Uterus (tissue), 4 donors: Measurements from ENCODE around the gene NMT1. TPM values are rescaled to one million over a fixed set of nuclear protein-coding genes. Genes with fewer than 3 reads are reported as not detected.

Experiments used
- DNase-seq, 2 donors: peaks; one replicate each; pipeline ENCODE4 v3.0.0-alpha.2; 2019 to 2020
- H3K27ac ChIP-seq, 2 donors: fragments of 200-600 bp; sonication (generic); 1 replicate in 1 of 2; 2 replicates in 1 of 2; pipeline ENCODE4 v1.5.1; 2016 to 2018
- H3K27me3 ChIP-seq, 2 donors: fragments of 200-600 bp; sonication (generic); one replicate each; pipeline ENCODE4 v1.5.1; 2018 to 2019; ENCODE audit warnings: control low read depth in 1 of 2
- H3K36me3 ChIP-seq, 2 donors: fragments of 200-600 bp; sonication (generic); one replicate each; pipeline ENCODE4 v1.5.1; 2019; ENCODE audit warnings: control low read depth in 1 of 2
- H3K4me1 ChIP-seq, 2 donors: fragments of 200-600 bp; sonication (generic); one replicate each; pipeline ENCODE4 v1.5.1; 2018 to 2019; ENCODE audit warnings: control low read depth in 1 of 2
- H3K4me3 ChIP-seq, 2 donors: fragments of 200-600 bp; sonication (generic); 1 replicate in 1 of 2; 2 replicates in 1 of 2; pipeline ENCODE4 v1.5.1; 2018 to 2019; ENCODE audit warnings: mild to moderate bottlenecking in 1 of 2
- H3K9me3 ChIP-seq, 2 donors: fragments of 200-600 bp; sonication (generic); one replicate each; pipeline ENCODE4 v1.5.1; 2019; ENCODE audit warnings: control low read depth in 1 of 2
- POLR2A ChIP-seq, 2 donors: fragments of 450-650 bp; IDR thresholded peaks; one replicate each; pipeline ENCODE4 v1.6.1; 2016; ENCODE audit warnings: antibody characterized with exemption in 2 of 2, mild to moderate bottlenecking in 1 of 2, moderate library complexity in 1 of 2
- intact Hi-C: fragments of 100-400 bp; cut with DNase I; formaldehyde crosslinking; loops from one replicate; pipeline ENCODE4 v1.15.1; 2023; ENCODE audit warnings: low total_unique reads
- total RNA-seq, 4 donors: library from RNA; depleted of rRNA in 3 of 4; stranded (reverse); fragments of >200 nt in 3 of 4; gene quantifications; one replicate each; pipeline versions ENCODE4 v1.1.0 to v1.2.4, GENCODE V29; 2014 to 2023
- TF ChIP-seq, protein P1 (sequence below), 4 experiments: fragments of 200-600 bp in 2 of 4; fragments of 450-650 bp in 2 of 4; sonication (generic) in 2 of 4; IDR thresholded peaks; one replicate each; pipeline ENCODE4 v1.5.1; 2016 to 2019; ENCODE audit warnings: antibody characterized with exemption in 4 of 4, mild to moderate bottlenecking in 2 of 4, moderate library complexity in 1 of 4
- donor health status: DM: yes; HTN: yes; CAD: no.

NMT1 gene
- total RNA-seq, 4 donors from 2014 or later: 25.6 to 115 (median 72.3) TPM

DNA sequence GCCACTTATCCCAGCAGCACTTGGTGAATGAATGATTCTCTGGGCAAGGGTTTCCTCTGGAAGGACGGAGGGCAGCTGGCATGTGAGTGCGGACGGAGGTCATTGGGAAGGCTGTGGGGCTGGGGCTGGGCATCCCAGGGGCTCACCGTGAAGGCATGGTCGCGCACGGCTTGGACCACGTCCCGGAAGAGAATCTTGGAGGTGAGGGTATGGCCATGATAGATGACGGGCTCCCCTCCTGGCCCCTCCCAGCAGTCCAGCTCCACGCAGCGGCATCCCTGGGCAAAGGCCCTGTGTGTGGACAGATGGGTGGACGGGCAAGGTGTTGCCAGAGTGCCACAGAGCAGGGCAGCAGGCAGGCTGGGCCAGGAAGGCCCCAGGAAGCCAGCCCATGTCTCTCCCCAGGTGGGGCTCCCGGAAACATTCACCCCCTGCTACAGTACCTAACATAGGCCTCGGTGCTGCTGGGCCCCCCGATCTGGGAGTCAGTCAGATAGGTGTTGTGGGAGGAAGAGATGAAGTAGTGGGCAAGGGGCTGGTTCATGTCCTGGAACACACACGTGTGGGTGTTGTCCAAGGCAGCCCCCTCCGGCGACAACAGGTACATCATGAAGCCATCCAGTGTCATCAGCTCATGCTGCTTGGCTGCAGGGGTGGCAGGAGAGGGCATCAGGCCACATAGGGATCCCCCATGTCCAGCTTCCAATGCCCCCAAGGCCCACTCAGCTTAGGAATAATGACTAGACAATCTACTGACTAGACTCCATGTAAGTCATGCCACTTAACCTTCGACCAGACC, 56.9 kb downstream of the NMT1 start:
- no peak for DNase-seq
- Histone ChIP-seq H3K27ac (no peak overlapping the region), H3K27me3 (no peaks in the 10 kb centered on the region), H3K9me3 (no peaks in the 10 kb centered on the region), H3K4me1 (no peaks in the 10 kb centered on the region), H3K36me3 (no peaks in the 10 kb centered on the region), H3K4me3 (no peak overlapping the region)
- TF ChIP-seq, protein P1, sequence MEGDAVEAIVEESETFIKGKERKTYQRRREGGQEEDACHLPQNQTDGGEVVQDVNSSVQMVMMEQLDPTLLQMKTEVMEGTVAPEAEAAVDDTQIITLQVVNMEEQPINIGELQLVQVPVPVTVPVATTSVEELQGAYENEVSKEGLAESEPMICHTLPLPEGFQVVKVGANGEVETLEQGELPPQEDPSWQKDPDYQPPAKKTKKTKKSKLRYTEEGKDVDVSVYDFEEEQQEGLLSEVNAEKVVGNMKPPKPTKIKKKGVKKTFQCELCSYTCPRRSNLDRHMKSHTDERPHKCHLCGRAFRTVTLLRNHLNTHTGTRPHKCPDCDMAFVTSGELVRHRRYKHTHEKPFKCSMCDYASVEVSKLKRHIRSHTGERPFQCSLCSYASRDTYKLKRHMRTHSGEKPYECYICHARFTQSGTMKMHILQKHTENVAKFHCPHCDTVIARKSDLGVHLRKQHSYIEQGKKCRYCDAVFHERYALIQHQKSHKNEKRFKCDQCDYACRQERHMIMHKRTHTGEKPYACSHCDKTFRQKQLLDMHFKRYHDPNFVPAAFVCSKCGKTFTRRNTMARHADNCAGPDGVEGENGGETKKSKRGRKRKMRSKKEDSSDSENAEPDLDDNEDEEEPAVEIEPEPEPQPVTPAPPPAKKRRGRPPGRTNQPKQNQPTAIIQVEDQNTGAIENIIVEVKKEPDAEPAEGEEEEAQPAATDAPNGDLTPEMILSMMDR (IDR thresholded peaks at IDR 0.05): no peak
- no peak for TF ChIP-seq POLR2A (IDR thresholded peaks at IDR 0.05)
- intact Hi-C loops: no loop called here

DNA sequence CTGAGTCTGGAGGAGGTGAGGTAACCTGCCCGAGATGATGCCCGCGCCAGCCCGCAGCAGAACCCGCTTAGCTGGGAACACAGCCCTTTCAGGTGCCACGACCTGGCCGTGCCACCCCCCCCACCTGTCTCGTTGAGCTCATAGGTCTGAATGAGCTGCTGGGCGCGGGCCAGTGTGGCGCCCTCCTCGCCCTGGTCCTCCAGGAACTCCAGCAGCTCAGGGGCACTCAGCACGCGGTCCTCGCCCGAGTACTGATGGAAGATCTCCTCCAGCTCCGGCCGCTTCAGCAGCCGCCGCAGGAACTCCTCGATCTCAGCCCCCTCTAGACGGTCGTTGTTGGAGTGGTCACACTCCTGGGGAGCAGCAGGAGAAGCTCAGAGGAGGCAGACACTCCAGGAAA, 57.6 kb downstream of the NMT1 start:
- H3K27ac ChIP-seq: no peak overlapping the region
- peaks cover 0 to under 1% of the 10 kb centered on the region in 2 donors for H3K4me1 ChIP-seq
- H3K4me3 ChIP-seq: no peak overlapping the region
- intact Hi-C loops: no loop called here
- TF ChIP-seq, protein P1 (IDR thresholded peaks at IDR 0.05): no peak
- TF ChIP-seq POLR2A (IDR thresholded peaks at IDR 0.05): no peak
- DNase-seq: no peak
- no peaks in the 10 kb centered on the region for H3K36me3 ChIP-seq
- no peaks in the 10 kb centered on the region for H3K27me3 ChIP-seq
- H3K9me3 ChIP-seq: no peaks in the 10 kb centered on the region

DNA sequence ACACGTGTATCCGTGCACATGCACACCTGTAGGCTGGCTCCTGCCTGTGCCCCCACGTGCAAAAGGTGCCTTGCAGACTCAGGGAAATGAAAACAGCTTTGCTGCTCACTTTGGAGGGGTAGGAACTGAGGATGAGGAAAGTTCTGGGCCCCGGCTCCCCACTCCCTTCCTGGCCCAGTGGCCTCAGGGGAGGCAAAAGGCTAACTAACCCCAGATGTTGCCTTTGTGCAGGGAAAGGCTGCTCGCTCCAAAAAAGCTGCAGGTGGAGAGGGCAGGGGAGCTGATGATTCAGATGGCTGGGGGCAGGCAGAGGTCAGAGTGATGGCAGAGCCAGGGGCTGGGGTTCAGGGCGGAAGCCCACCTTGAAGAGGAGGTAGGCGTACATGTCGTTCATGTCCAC, 58.8 kb downstream of the NMT1 start:
- no peaks in the 10 kb centered on the region for H3K27me3 ChIP-seq
- no peak for TF ChIP-seq POLR2A (IDR thresholded peaks at IDR 0.05)
- TF ChIP-seq, protein P1 (IDR thresholded peaks at IDR 0.05): no peak
- H3K4me3 ChIP-seq: no peak overlapping the region
- H3K36me3 ChIP-seq: no peaks in the 10 kb centered on the region
- no peaks in the 10 kb centered on the region for H3K9me3 ChIP-seq
- DNase-seq: no peak
- intact Hi-C loops: no loop called here
- no peak overlapping the region for H3K27ac ChIP-seq
- H3K4me1 ChIP-seq: peaks cover 0 to 10% of the 10 kb centered on the region in 2 donors

DNA sequence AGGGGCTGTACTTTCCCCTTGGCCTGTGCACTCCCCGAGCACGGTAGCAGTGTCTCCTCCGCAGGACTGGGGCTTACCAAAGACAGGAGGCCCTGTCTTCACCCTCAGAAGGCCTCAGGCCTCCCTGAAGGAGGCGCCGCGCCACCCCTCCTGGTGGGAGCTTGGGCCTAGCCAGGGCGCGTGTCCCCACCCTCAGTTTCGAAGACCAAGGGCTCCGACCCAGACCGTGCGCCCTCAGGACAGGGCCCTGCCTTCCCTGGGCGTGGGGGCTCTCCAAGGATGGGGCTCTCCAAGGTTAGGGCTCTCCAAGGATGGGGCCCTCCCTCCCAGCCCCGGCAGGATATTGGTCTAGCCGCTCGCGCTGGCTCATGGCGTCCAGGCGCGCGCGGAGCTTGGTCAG, 59.4 kb downstream of the NMT1 start:
- DNase-seq: no peak
- TF ChIP-seq, protein P1 (IDR thresholded peaks at IDR 0.05): no peak
- no peak for TF ChIP-seq POLR2A (IDR thresholded peaks at IDR 0.05)
- Histone ChIP-seq H3K36me3 (no peaks in the 10 kb centered on the region), H3K27ac (no peak overlapping the region), H3K9me3 (no peaks in the 10 kb centered on the region), H3K4me1 (peaks cover 0 to 10% of the 10 kb centered on the region in 2 donors), H3K27me3 (no peaks in the 10 kb centered on the region), H3K4me3 (no peak overlapping the region)
- intact Hi-C loops: no loop called here

DNA sequence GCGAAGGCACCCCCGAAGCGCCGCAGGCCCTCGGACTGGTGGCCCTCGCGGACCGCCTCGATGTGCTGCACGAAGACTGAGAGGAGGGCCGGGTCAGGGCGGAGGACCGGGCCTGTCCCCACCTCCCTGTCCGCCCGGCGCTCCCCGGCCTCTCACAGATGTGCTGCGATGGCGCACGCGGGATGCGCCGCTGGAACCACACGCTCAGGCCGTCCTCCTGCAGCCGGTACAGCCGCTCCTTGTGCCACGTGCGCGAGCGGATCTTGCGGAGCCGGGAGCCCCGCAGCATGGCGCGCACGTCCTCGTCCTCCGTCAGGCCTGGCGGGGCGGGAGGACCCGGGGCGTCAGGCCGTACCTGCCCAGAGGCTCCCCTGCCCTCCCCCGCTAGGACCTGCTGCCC, 59.9 kb downstream of the NMT1 start:
- Histone ChIP-seq H3K27ac (no peak overlapping the region), H3K36me3 (no peaks in the 10 kb centered on the region), H3K27me3 (no peaks in the 10 kb centered on the region), H3K4me3 (no peak overlapping the region), H3K4me1 (peaks cover 0 to 10% of the 10 kb centered on the region in 2 donors), H3K9me3 (no peaks in the 10 kb centered on the region)
- no peak for TF ChIP-seq POLR2A (IDR thresholded peaks at IDR 0.05)
- TF ChIP-seq, protein P1 (IDR thresholded peaks at IDR 0.05): no peak
- intact Hi-C loops: no loop called here
- no peak for DNase-seq
